Measurements from ENCODE around the gene F7. TPM values are rescaled to one million over a fixed set of nuclear protein-coding genes. Genes with fewer than 3 reads are reported as not detected.

F7 gene
- total and polyA plus RNA-seq, 2 donors (not counting 3 experiments of a cell fraction or from before 2014, with no cell fraction given) = not detected

DNA sequence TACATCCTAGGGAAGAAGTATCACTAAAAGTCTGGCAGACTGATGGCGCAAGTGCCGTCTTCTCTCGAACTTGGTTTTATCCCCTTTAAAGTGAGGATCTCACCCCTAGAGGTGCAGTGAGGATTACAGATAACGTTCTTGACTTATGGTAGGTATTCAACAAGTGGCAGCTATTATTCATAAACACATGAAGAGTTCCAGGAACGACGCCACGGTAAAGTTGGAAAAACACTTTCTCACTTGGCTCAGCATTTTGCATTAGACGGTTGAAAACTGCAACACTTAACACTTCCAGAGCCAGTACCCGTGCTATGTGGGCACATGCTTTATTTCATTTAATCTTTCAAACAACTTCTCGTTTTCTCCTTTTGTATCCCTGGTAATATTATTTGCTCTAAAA, 61.6 kb downstream of the F7 start:
- H3K9ac ChIP-seq (replicated peaks; ENCODE audit: extremely low read depth, insufficient read depth, low read length) = no peak overlapping the region
- dilution Hi-C loops (cut with MboI; ENCODE audit: extremely low pct_ligation_motif_present, low sequenced_read_pairs) = no loop called here
- H3K4me2 ChIP-seq (ENCODE audit: insufficient read depth, low read length) = no peak overlapping the region
- BruUV-seq (replicated peaks) = no TSS peak
- POLR2A ChIA-PET = no interaction called here
- peaks cover 0 to 2% of the 10 kb centered on the region in 2 experiments for H3K27me3 ChIP-seq (ENCODE audit: control insufficient read depth in 2 of 2, insufficient read depth in 2 of 2, low read length in 2 of 2)
- peaks cover 24% of the 10 kb centered on the region for H3K4me1 ChIP-seq (ENCODE audit: control insufficient read depth, extremely low read depth, insufficient read depth, low read length)
- no peaks in the 10 kb centered on the region for H3K9me3 ChIP-seq (replicated peaks; ENCODE audit: control insufficient read depth, insufficient read depth, low read length)
- CTCF ChIA-PET = no interaction called here
- no peak overlapping the region for H3K27ac ChIP-seq (ENCODE audit: insufficient read depth, low read depth, low read length)
- H4K20me1 ChIP-seq (replicated peaks; ENCODE audit: control insufficient read depth, extremely low read depth, insufficient read depth, low read length) = no peaks in the 10 kb centered on the region
- TF ChIP-seq FOS (IDR thresholded peaks at IDR 0.05; ENCODE audit: borderline replicate concordance, insufficient read depth, low read length) = no peak
- no peak for TF ChIP-seq EZH2 (IDR thresholded peaks at IDR 0.05; ENCODE audit: borderline replicate concordance, low read depth, low read length, severe bottlenecking)
- no peak for TF ChIP-seq POLR2AphosphoS5 (IDR thresholded peaks at IDR 0.05; ENCODE audit: insufficient read depth, low read depth, low read length)
- TF ChIP-seq, protein P1, sequence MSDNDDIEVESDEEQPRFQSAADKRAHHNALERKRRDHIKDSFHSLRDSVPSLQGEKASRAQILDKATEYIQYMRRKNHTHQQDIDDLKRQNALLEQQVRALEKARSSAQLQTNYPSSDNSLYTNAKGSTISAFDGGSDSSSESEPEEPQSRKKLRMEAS (IDR thresholded peaks at IDR 0.05; ENCODE audit: insufficient read depth, insufficient read length) = no peak
- TF ChIP-seq JUN (IDR thresholded peaks at IDR 0.05; ENCODE audit: borderline replicate concordance, insufficient read depth, insufficient read length, low read depth) = no peak
- no peak for TF ChIP-seq MYC (IDR thresholded peaks at IDR 0.05; ENCODE audit: low read depth, low read length)
- no peak for TF ChIP-seq GATA2 (IDR thresholded peaks at IDR 0.05; ENCODE audit: insufficient read depth, insufficient read length, low read depth, low read length)
- TF ChIP-seq, protein P2, sequence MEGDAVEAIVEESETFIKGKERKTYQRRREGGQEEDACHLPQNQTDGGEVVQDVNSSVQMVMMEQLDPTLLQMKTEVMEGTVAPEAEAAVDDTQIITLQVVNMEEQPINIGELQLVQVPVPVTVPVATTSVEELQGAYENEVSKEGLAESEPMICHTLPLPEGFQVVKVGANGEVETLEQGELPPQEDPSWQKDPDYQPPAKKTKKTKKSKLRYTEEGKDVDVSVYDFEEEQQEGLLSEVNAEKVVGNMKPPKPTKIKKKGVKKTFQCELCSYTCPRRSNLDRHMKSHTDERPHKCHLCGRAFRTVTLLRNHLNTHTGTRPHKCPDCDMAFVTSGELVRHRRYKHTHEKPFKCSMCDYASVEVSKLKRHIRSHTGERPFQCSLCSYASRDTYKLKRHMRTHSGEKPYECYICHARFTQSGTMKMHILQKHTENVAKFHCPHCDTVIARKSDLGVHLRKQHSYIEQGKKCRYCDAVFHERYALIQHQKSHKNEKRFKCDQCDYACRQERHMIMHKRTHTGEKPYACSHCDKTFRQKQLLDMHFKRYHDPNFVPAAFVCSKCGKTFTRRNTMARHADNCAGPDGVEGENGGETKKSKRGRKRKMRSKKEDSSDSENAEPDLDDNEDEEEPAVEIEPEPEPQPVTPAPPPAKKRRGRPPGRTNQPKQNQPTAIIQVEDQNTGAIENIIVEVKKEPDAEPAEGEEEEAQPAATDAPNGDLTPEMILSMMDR (IDR thresholded peaks at IDR 0.05; ENCODE audit: extremely low read depth in 1 of 2, insufficient read depth in 1 of 2, low read depth in 1 of 2, low read length in 2 of 2) = no peak
- no peak for TF ChIP-seq POLR2A (IDR thresholded peaks at IDR 0.05; ENCODE audit: low read depth, low read length)
- intact Hi-C loops (cut with micrococcal nuclease) = no loop called here
- FAIRE-seq = no peak
- H3K79me2 ChIP-seq (ENCODE audit: control insufficient read depth, insufficient read depth, low read length) = no peaks in the 10 kb centered on the region
- no peak overlapping the region for H3K4me3 ChIP-seq (replicated peaks in 1 of 3; ENCODE audit: insufficient read depth in 1 of 3, low read depth in 1 of 3, low read length in 3 of 3)
- no peak overlapping the region for H2AFZ ChIP-seq (ENCODE audit: low read depth, low read length)
- H3K36me3 ChIP-seq (ENCODE audit: control insufficient read depth in 2 of 2, extremely low read depth in 1 of 2, insufficient read depth in 2 of 2, low read length in 2 of 2) = no peaks in the 10 kb centered on the region
- no peaks in the 10 kb centered on the region for H3K9me1 ChIP-seq (replicated peaks; ENCODE audit: control insufficient read depth, extremely low read depth, insufficient read depth, low read length)
- DNase-seq (ENCODE audit: low read depth, low spot score) = no peak
